Measurements from ENCODE around the gene ERMP1.

GRCh38 chr9:5793812-5794211 lies 39.1 kb downstream of the ERMP1 start:
- TF ChIP-seq, protein P1, sequence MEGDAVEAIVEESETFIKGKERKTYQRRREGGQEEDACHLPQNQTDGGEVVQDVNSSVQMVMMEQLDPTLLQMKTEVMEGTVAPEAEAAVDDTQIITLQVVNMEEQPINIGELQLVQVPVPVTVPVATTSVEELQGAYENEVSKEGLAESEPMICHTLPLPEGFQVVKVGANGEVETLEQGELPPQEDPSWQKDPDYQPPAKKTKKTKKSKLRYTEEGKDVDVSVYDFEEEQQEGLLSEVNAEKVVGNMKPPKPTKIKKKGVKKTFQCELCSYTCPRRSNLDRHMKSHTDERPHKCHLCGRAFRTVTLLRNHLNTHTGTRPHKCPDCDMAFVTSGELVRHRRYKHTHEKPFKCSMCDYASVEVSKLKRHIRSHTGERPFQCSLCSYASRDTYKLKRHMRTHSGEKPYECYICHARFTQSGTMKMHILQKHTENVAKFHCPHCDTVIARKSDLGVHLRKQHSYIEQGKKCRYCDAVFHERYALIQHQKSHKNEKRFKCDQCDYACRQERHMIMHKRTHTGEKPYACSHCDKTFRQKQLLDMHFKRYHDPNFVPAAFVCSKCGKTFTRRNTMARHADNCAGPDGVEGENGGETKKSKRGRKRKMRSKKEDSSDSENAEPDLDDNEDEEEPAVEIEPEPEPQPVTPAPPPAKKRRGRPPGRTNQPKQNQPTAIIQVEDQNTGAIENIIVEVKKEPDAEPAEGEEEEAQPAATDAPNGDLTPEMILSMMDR (IDR thresholded peaks at IDR 0.05 in 2 of 3, conservative IDR thresholded peaks at IDR 0.05 in 1 of 3; ENCODE audit: control insufficient read depth in 2 of 3, extremely low read depth in 1 of 3, insufficient read depth in 1 of 3, low read depth in 3 of 3, low read length in 3 of 3): no peak
- no peak for TF ChIP-seq TCF12 (IDR thresholded peaks at IDR 0.05; ENCODE audit: low read depth, low read length)
- no peak for TF ChIP-seq EP300 (IDR thresholded peaks at IDR 0.05; ENCODE audit: borderline replicate concordance in 1 of 2, control insufficient read depth in 1 of 2, low read depth in 2 of 2, low read length in 2 of 2)
- TF ChIP-seq HDGF (IDR thresholded peaks at IDR 0.05): no peak
- TF ChIP-seq RBBP5 (conservative IDR thresholded peaks at IDR 0.05): no peak
- TF ChIP-seq SMC3 (IDR thresholded peaks at IDR 0.05; ENCODE audit: borderline replicate concordance, low read length): no peak
- no peak for TF ChIP-seq POLR2A (IDR thresholded peaks at IDR 0.05; ENCODE audit: low read depth, low read length)

Measured in GM12878 (cell line).